ENCODE data around the gene ELP2.

Gene ELP2

DNA sequence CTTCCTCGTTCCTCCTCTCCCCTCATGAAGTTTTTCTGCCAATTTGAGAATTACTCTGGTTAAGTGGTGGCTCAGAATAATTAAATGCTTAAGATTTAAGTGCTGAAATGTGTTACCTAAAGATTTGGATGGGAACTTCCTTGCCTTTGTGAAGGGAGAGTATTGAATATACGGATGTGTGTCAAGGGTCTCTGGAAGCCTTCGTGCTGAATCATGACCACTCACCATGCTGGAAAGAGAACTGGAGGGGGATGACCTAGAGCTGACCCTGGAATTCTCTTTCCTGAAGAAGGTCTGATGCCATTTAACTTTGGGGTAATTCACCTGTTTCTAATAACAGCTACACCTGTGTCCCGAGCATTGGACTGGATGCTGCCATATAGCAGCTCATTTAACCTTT lies 59.8 kb downstream of the ELP2 start:
- in situ Hi-C loops (cut with MboI; ENCODE audit: low sequenced_read_pairs, unreplicated experiment), result no loop called here
- DNase-seq (ENCODE audit: low spot score), result no peak
- TF ChIP-seq, protein P1, sequence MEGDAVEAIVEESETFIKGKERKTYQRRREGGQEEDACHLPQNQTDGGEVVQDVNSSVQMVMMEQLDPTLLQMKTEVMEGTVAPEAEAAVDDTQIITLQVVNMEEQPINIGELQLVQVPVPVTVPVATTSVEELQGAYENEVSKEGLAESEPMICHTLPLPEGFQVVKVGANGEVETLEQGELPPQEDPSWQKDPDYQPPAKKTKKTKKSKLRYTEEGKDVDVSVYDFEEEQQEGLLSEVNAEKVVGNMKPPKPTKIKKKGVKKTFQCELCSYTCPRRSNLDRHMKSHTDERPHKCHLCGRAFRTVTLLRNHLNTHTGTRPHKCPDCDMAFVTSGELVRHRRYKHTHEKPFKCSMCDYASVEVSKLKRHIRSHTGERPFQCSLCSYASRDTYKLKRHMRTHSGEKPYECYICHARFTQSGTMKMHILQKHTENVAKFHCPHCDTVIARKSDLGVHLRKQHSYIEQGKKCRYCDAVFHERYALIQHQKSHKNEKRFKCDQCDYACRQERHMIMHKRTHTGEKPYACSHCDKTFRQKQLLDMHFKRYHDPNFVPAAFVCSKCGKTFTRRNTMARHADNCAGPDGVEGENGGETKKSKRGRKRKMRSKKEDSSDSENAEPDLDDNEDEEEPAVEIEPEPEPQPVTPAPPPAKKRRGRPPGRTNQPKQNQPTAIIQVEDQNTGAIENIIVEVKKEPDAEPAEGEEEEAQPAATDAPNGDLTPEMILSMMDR (IDR thresholded peaks at IDR 0.05; ENCODE audit: borderline replicate concordance, control extremely low read depth, extremely low read depth, insufficient read depth, missing control alignments), result no peak

DNA sequence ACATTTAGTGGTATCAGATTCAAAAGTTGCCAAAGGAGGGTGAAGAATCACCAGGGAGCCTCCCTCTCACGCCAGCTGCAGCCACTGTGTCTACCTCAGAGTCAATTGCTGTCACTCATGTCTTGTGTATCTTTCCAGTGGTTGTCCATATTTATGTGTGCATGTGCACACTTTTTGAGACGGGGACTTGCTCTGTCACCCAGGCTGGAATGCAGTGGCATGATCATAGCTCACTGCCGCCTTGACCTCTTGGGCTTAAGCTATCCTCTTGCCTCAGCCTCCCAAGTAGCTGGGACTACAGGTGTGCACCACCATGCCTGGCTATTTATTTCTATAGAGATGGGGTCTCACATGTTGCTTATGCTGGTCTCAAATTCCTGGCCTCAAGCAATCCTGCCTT lies 61.6 kb downstream of the ELP2 start:
- in situ Hi-C loops (cut with MboI; ENCODE audit: low sequenced_read_pairs, unreplicated experiment), result no loop called here
- DNase-seq (ENCODE audit: low spot score), result no peak
- TF ChIP-seq, protein P1 (IDR thresholded peaks at IDR 0.05; ENCODE audit: borderline replicate concordance, control extremely low read depth, extremely low read depth, insufficient read depth, missing control alignments), result no peak

DNA sequence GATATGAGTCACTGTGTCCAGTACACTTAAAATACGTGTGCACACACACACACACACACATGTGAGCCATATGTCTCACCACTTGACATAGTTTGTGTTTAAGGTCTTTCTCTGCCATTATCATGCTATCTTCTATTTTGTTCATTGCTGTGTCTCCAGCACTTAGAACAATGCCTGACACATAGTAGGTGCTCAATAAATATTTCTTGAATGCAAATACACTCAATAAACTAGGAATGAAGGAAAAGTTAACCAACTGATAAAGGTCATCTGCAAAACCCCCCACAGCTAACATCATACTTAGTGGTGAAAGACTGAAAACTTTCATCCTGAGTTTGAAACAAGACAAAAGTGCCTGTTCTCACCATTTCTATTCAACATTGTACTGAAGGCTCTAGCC lies 62.0 kb downstream of the ELP2 start:
- in situ Hi-C loops (cut with MboI; ENCODE audit: low sequenced_read_pairs, unreplicated experiment), result no loop called here
- TF ChIP-seq, protein P1 (IDR thresholded peaks at IDR 0.05; ENCODE audit: borderline replicate concordance, control extremely low read depth, extremely low read depth, insufficient read depth, missing control alignments), result no peak
- no peak for DNase-seq (ENCODE audit: low spot score)

DNA sequence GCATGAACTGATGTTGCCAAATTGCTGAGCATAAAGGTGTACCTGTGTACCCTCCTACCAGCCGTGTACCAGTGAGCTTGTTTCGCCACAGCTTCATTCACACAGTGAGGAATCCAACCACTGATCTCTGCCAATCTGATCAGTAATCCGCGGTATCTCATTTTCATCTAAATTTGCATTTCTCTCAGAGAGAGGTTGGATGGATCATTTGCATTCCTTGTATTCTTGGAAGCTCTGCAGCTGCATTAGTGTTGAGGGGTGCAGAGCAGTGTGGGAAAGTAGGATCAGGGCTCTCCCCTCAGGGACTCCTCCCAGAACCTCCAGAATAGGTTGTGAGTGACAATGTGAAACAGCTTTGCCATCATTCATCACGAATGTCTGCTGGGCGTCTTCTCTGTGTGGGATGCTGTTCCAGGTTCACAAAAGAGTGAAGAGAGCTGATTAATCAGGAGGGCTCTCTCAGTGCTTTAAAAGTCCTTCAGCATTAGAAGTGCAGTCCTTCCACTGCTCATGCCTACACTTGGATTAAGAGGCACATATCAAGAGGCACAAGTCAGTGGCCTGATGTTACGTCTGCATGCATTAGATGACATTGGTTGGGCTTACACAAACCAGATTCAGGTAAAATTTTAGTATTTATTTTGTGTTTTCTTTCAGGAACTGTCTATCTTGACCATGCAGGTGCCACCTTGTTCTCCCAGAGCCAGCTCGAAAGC lies 65.1 kb downstream of the ELP2 start:
- no peak for DNase-seq (ENCODE audit: low spot score)
- TF ChIP-seq, protein P1 (IDR thresholded peaks at IDR 0.05; ENCODE audit: borderline replicate concordance, control extremely low read depth, extremely low read depth, insufficient read depth, missing control alignments), result no peak
- in situ Hi-C loops (cut with MboI; ENCODE audit: low sequenced_read_pairs, unreplicated experiment), result no loop called here

DNA sequence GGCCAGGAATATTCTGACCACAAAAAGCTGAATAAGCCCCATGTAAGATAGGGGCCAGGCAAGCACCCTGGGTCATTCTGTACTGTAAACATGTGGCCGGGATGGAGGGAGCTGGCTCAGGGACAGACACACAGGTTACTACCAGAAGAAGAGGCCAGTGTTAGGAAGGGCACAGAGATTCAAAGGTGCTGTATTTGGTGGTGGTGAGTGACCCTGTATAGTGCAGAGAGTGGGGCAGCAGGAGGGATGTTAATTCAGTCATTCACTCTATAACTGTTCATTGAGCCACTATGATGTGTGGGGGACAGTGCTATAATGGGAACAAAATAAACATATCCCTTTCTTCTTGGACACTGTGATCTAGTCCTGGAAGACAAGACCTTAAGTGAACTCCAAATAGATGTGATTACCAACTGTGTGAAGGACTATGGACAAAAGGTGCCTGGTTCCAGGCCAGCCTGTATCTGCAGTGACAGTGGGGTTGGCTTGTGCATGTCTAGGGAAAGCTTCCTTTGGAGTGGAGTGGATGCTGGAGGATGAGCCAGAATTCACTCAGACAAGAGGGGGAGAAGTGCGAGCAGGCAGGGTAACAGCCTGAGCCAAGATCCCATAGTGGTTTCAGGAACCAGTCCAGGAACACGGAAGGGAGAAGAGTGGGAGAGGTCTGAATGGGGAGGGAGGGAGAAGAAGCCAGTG lies 65.9 kb downstream of the ELP2 start:
- TF ChIP-seq, protein P1 (IDR thresholded peaks at IDR 0.05; ENCODE audit: borderline replicate concordance, control extremely low read depth, extremely low read depth, insufficient read depth, missing control alignments), result no peak
- DNase-seq (ENCODE audit: low spot score), result no peak
- in situ Hi-C loops (cut with MboI; ENCODE audit: low sequenced_read_pairs, unreplicated experiment), result no loop called here

DNA sequence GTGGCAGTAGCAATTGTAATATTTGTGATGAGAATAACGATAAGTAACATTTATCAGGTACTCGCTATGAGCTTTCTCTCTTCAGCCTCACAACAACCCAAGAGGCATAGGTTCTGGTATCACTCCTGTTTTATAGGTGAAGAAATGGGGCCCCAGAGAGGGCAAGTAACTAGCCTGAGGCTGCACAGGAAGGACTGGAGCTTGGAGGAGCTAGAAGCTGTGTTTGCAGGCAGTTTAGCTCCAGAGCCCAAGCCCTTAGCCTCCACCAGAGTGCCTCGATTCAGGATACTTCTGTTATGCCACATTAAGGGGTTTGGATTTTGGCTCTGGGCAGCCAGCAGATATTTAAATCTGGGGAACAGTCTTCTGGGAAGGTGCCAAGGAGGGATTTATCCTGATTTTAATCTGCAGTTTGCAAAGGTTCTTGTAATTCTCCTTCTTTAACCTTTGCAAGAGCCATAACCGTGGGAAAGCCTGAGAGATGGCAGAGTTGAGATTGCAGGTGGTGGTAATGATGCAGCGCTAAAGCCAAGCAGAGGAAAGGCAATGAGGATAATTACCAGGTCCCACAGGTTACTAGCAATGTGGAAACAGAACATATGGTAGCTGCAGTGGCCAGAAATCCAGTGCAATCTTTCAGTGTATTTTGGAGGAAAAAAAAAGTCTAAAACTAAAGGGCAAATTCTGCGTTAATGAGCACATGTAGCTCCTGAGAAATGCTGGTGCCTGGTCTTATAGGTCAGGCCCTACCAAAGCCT lies 66.7 kb downstream of the ELP2 start:
- in situ Hi-C loops (cut with MboI; ENCODE audit: low sequenced_read_pairs, unreplicated experiment), result no loop called here
- no peak for DNase-seq (ENCODE audit: low spot score)
- TF ChIP-seq, protein P1 (IDR thresholded peaks at IDR 0.05; ENCODE audit: borderline replicate concordance, control extremely low read depth, extremely low read depth, insufficient read depth, missing control alignments), result no peak
